OCI-LY7 (cell line): ENCODE results near the gene HDAC7.

Source experiments
- EZH2phosphoT487 ChIP-seq: fragments of 200-600 bp; sonication (generic); IDR thresholded peaks from 2 replicates; pipeline ENCODE4 v1.6.1; 2018; ENCODE audit warnings: low read depth, borderline replicate concordance, mild to moderate bottlenecking, mixed run types, antibody characterized with exemption, low read length, moderate library complexity, mixed read lengths
- TF ChIP-seq, protein P1 (sequence below): fragments of 200-600 bp; sonication (generic); conservative IDR thresholded peaks from 2 replicates; pipeline ENCODE4 v1.5.1; 2014; ENCODE audit warnings: mild to moderate bottlenecking, antibody characterized with exemption, low read length, moderate library complexity, mixed read lengths

GRCh38 chr12:47856721-47857575 lies 37.2 kb upstream of the HDAC7 start:
- TF ChIP-seq, protein P1, sequence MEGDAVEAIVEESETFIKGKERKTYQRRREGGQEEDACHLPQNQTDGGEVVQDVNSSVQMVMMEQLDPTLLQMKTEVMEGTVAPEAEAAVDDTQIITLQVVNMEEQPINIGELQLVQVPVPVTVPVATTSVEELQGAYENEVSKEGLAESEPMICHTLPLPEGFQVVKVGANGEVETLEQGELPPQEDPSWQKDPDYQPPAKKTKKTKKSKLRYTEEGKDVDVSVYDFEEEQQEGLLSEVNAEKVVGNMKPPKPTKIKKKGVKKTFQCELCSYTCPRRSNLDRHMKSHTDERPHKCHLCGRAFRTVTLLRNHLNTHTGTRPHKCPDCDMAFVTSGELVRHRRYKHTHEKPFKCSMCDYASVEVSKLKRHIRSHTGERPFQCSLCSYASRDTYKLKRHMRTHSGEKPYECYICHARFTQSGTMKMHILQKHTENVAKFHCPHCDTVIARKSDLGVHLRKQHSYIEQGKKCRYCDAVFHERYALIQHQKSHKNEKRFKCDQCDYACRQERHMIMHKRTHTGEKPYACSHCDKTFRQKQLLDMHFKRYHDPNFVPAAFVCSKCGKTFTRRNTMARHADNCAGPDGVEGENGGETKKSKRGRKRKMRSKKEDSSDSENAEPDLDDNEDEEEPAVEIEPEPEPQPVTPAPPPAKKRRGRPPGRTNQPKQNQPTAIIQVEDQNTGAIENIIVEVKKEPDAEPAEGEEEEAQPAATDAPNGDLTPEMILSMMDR = no peak
- TF ChIP-seq EZH2phosphoT487 = no peak
